Natural killer cell treated with Interleukin-12 subunit alpha and Interleukin-12 subunit beta and Interleukin-15 and Interleukin-18, amount 100 ng/mL, for 72 hours (primary cell): ENCODE results near the gene GRIK5. TPM values are rescaled to one million over a fixed set of nuclear protein-coding genes. Genes with fewer than 3 reads are reported as not detected.

Experiments
- ATAC-seq, 2 donors: fragments of 150-1000 bp; cut with Tn5 transposase in 1 of 2; sonication (Bioruptor Pico), chemical (Tn5 transposase) in 1 of 2; 2 replicates each; pipeline ENCODE4 v1.10.0; 2021
- DNase-seq: peaks from one replicate; pipeline ENCODE4 v3.0.0; 2022; ENCODE audit warnings: low spot score
- H3K27ac Mint-ChIP-seq, 2 donors: 1 replicate in 1 of 2; 2 replicates in 1 of 2; pipeline ENCODE4 v1.8.0; 2022; ENCODE audit warnings: mixed read lengths in 2 of 2, mild to moderate bottlenecking in 1 of 2, moderate library complexity in 1 of 2
- H3K27me3 Mint-ChIP-seq, 2 donors: 1 replicate in 1 of 2; 2 replicates in 1 of 2; pipeline ENCODE4 v1.8.0; 2022; ENCODE audit warnings: mixed read lengths in 2 of 2
- H3K36me3 Mint-ChIP-seq: one replicate; pipeline ENCODE4 v1.8.0; 2022; ENCODE audit warnings: mixed read lengths
- H3K4me1 Mint-ChIP-seq, 2 donors: 1 replicate in 1 of 2; 2 replicates in 1 of 2; pipeline ENCODE4 v1.8.0; 2022; ENCODE audit warnings: low read depth in 2 of 2, mixed read lengths in 2 of 2, mild to moderate bottlenecking in 1 of 2
- H3K4me3 Mint-ChIP-seq: one replicate; pipeline ENCODE4 v1.8.0; 2022; ENCODE audit warnings: mixed read lengths
- H3K9me3 Mint-ChIP-seq: 2 replicates; pipeline ENCODE4 v1.8.0; 2022; ENCODE audit warnings: mixed read lengths
- total RNA-seq, 2 donors: library from RNA; stranded (reverse); gene quantifications; one replicate each; pipeline ENCODE4 v1.2.3, GENCODE V29; 2022

GRIK5 gene
- total RNA-seq, 2 donors from 2014 or later: 0.21 to 1.0 TPM

DNA sequence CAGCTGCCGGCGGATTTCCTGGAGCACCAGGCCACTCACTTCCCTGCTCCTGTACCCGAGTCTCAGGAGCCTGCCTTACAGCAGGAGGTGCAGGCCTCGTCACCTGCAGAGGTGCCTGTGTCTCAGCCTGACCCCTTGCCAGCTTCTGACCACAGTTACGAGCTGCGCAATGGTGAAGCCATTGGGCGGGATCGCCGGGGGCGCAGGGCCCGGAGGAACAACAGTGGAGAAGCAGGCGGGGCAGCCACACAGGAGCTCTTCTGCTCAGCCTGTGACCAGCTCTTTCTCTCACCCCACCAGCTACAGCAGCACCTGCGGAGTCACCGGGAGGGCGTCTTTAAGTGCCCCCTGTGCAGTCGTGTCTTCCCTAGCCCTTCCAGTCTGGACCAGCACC lies 9.3 kb upstream of the GRIK5 start:
- H3K27ac Mint-ChIP-seq: no peak overlapping the region
- H3K36me3 Mint-ChIP-seq: peaks cover 9% of the 10 kb centered on the region
- DNase-seq (no peak), ATAC-seq (no peak)
- H3K4me1 Mint-ChIP-seq: peaks cover 35 to 41% of the 10 kb centered on the region in 2 donors
- H3K27me3 Mint-ChIP-seq: no peaks in the 10 kb centered on the region
- H3K9me3 Mint-ChIP-seq: no peaks in the 10 kb centered on the region
- H3K4me3 Mint-ChIP-seq: no peak overlapping the region

DNA sequence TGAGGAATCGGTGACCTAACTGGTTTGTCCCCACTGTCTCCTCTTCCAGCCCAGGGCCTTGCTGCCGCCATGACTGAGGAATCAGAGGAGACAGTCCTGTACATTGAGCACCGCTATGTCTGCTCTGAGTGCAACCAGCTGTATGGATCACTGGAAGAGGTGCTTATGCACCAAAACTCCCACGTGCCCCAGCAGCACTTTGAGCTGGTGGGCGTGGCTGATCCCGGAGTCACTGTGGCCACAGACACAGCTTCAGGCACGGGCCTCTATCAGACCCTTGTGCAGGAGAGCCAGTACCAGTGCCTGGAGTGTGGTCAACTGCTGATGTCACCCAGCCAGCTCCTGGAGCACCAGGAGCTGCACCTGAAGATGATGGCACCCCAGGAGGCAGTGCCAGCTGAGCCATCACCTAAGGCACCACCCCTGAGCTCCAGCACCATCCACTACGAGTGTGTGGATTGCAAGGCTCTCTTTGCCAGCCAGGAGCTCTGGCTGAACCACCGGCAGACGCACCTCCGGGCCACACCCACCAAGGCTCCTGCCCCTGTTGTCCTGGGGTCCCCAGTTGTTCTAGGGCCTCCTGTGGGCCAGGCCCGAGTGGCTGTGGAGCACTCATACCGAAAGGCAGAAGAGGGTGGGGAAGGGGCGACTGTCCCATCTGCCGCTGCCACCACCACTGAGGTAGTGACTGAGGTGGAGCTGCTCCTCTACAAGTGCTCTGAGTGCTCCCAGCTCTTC lies 8.7 kb upstream of the GRIK5 start:
- no peak for ATAC-seq
- Mint-ChIP-seq H3K27ac (peak overlapping the region; percentile 99), H3K36me3 (peaks cover 9% of the 10 kb centered on the region), H3K27me3 (no peaks in the 10 kb centered on the region), H3K4me1 (peaks cover 35 to 37% of the 10 kb centered on the region in 2 donors), H3K4me3 (peak overlapping the region; percentile 100), H3K9me3 (no peaks in the 10 kb centered on the region)
- no peak for DNase-seq

- peaks cover 9% of the 10 kb centered on the region for H3K36me3 Mint-ChIP-seq
- peak overlapping the region; percentile 100 for H3K4me3 Mint-ChIP-seq
These were observed 8.1 kb upstream of the GRIK5 start for GRCh38 chr19:42078058-42078457.

GRCh38 chr19:42076380-42076944 lies 6.5 kb upstream of the GRIK5 start:
- Mint-ChIP-seq H3K36me3 (peaks cover 9% of the 10 kb centered on the region), H3K9me3 (no peaks in the 10 kb centered on the region), H3K4me3 (peak overlapping the region; percentile 100), H3K27ac (peak overlapping the region; percentile 99), H3K27me3 (no peaks in the 10 kb centered on the region), H3K4me1 (peaks cover 33 to 35% of the 10 kb centered on the region in 2 donors)
- DNase-seq (no peak), ATAC-seq (no peak)

More at GRCh38 chr19:42078058-42078457, 8.1 kb upstream of the GRIK5 start:
- Mint-ChIP-seq H3K27me3 (no peaks in the 10 kb centered on the region), H3K9me3 (no peaks in the 10 kb centered on the region), H3K27ac (peak overlapping the region; percentile 99), H3K4me1 (peaks cover 35 to 37% of the 10 kb centered on the region in 2 donors)
- no peak for ATAC-seq
- DNase-seq: no peak

- DNase-seq (peak; percentile 99), ATAC-seq (peak; percentile 98)
- H3K36me3 Mint-ChIP-seq: peaks cover 9% of the 10 kb centered on the region
- peak within 1 kb of the TSS; percentile 100 for H3K4me3 Mint-ChIP-seq
- H3K9me3 Mint-ChIP-seq: no peaks in the 10 kb centered on the region
- peaks cover 30 to 35% of the 10 kb centered on the region in 2 donors for H3K4me1 Mint-ChIP-seq
- H3K27ac Mint-ChIP-seq: peak within 1 kb of the TSS; percentile 99
- peaks cover 0 to 2% of the 10 kb centered on the region in 2 donors for H3K27me3 Mint-ChIP-seq
These were observed 5.8 kb upstream of the GRIK5 start, which contains the start of gene ZNF574 for GRCh38 chr19:42075616-42076379. Gene ZNF574, plus strand, starts transcription at chr19:42076166. Its CDS starts 2,441 bp downstream, at chr19:42078607.

DNA sequence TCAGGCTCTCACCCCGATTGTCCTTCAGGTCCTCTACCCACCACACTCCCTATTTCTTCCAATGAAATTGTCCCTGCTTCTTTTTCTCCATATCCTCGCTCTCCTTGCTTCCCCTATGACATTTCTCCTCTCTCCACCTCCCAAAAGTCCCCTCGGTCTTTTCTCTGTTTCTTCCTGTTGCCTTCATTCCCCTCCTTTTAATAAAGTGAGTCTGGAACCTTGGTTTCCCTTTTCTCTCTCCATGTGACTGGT lies 5.3 kb upstream of the GRIK5 start:
- peaks cover 30 to 35% of the 10 kb centered on the region in 2 donors for H3K4me1 Mint-ChIP-seq
- peak overlapping the region; percentile 100 for H3K4me3 Mint-ChIP-seq
- ATAC-seq (no peak), DNase-seq (no peak)
- peaks cover 9% of the 10 kb centered on the region for H3K36me3 Mint-ChIP-seq
- H3K27me3 Mint-ChIP-seq: peaks cover 0 to 6% of the 10 kb centered on the region in 2 donors
- no peaks in the 10 kb centered on the region for H3K9me3 Mint-ChIP-seq
- peak overlapping the region; percentile 99 for H3K27ac Mint-ChIP-seq

- Mint-ChIP-seq H3K4me1 (peaks cover 30 to 35% of the 10 kb centered on the region in 2 donors), H3K36me3 (peaks cover 9% of the 10 kb centered on the region), H3K27ac (peak overlapping the region; percentile 99), H3K9me3 (no peaks in the 10 kb centered on the region), H3K4me3 (peak overlapping the region; percentile 100), H3K27me3 (peaks cover 0 to 7% of the 10 kb centered on the region in 2 donors)
- DNase-seq (no peak), ATAC-seq (no peak)
These were observed 4.7 kb upstream of the GRIK5 start for GRCh38 chr19:42074513-42075363.

- DNase-seq (no peak), ATAC-seq (no peak)
- Mint-ChIP-seq H3K4me1 (peaks cover 8 to 9% of the 10 kb centered on the region in 2 donors), H3K4me3 (no peak overlapping the region), H3K9me3 (no peaks in the 10 kb centered on the region), H3K27ac (no peak overlapping the region), H3K36me3 (peaks cover 5% of the 10 kb centered on the region), H3K27me3 (peaks cover 0 to 7% of the 10 kb centered on the region in 2 donors)
These were observed 1.2 kb upstream of the GRIK5 start for GRCh38 chr19:42071247-42071646.

DNA sequence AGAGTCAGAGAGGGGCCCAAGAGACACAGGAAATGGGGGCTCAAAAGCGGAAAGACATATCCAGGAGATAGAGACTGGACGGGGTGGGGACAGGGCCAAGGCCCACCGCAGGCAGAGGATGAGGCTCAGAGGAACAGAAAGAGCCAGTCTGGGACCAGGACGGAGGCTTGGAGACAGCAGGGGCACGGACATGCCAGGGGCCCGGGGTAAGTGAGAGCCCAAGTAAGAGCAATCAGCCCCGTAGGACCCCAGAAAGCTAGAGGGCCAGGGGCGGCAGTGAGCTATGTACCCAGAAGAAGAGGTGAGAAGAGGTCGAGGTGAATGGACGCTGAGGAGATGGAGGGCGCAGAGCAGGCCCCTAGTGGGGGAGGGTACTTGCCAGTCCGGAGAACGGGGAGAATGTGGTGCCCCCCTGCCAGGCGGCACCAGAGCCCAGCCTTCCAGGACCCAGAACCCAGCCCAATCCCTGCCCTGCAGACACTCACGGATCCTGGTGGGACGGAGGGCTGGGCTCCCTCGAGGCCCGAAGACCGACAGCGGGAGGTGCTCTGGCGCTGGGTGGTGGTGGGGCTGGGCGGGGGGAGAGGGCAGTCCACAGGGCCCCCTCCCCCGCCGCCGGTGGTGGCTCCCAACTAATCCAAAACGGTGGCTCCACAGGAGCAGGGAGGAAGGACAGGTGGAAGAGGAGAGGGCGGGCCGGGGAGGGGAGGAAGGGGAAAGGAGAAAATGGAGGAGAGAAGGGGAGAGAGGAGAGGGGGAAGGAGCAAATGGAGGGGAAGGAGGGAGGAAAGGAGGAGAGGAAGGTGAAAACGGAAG lies 1.0 kb downstream of the GRIK5 start:
- no peak for DNase-seq
- no peak overlapping the region for H3K4me3 Mint-ChIP-seq

GRCh38 chr19:42068361-42068755 lies 1.6 kb downstream of the GRIK5 start:
- peaks cover 0 to 7% of the 10 kb centered on the region in 2 donors for H3K27me3 Mint-ChIP-seq
- DNase-seq (no peak), ATAC-seq (no peak)
- no peaks in the 10 kb centered on the region for H3K9me3 Mint-ChIP-seq
- no peaks in the 10 kb centered on the region for H3K36me3 Mint-ChIP-seq
- no peak overlapping the region for H3K27ac Mint-ChIP-seq
- no peaks in the 10 kb centered on the region for H3K4me1 Mint-ChIP-seq
- H3K4me3 Mint-ChIP-seq: no peak overlapping the region

More for the DNA sequence above, 1.0 kb downstream of the GRIK5 start:
- no peaks in the 10 kb centered on the region for H3K9me3 Mint-ChIP-seq
- no peaks in the 10 kb centered on the region for H3K4me1 Mint-ChIP-seq
- no peak for ATAC-seq
- H3K36me3 Mint-ChIP-seq: no peaks in the 10 kb centered on the region
- peaks cover 0 to 7% of the 10 kb centered on the region in 2 donors for H3K27me3 Mint-ChIP-seq
- H3K27ac Mint-ChIP-seq: no peak overlapping the region

DNA sequence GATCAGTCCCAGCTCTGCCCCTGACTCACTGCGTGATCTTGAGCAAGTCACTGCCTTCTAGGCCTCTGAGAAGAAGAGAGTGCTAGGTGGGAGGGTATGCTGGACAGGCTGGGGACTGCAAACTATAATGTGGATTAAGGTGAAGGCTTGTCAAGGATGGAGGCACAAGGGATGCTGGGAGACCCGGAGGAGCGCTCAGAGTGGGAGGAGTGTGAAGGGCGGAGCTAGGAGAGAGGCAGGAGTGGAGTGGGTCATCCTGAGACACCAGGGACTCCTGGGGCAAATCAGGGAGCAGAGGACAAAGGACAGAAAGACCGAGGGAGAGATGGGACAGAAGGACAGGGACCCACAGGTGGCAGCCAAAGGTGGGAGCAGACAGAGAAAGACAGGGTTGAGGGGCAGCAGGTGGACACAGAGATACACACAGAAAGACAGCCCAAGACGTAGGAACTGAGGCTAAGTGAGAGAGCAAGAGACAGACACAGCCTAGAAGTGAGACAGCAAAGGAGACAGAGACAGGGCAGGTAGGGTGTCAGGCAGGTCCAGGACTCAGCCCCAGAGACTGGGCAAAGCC lies 2.6 kb downstream of the GRIK5 start:
- no peaks in the 10 kb centered on the region for H3K36me3 Mint-ChIP-seq
- H3K27me3 Mint-ChIP-seq: peaks cover 0 to 7% of the 10 kb centered on the region in 2 donors
- no peak for DNase-seq
- no peak for ATAC-seq
- no peaks in the 10 kb centered on the region for H3K4me1 Mint-ChIP-seq
- H3K9me3 Mint-ChIP-seq: no peaks in the 10 kb centered on the region
- H3K27ac Mint-ChIP-seq: no peak overlapping the region
- no peak overlapping the region for H3K4me3 Mint-ChIP-seq

- Mint-ChIP-seq H3K4me3 (no peak overlapping the region), H3K36me3 (no peaks in the 10 kb centered on the region), H3K4me1 (no peaks in the 10 kb centered on the region), H3K27me3 (peaks cover 0 to 7% of the 10 kb centered on the region in 2 donors), H3K9me3 (no peaks in the 10 kb centered on the region), H3K27ac (no peak overlapping the region)
- ATAC-seq (no peak), DNase-seq (no peak)
These were observed 3.8 kb downstream of the GRIK5 start for GRCh38 chr19:42066075-42066754.
